H1 (cell line): ENCODE results near the gene PANX1. TPM values are rescaled to one million over a fixed set of nuclear protein-coding genes. Genes with fewer than 3 reads are reported as not detected.

ENCODE experiments used
- CTCF ChIA-PET: fragments of 300-600 bp; sonication (Branson Sonifier 250); formaldehyde crosslinking; loops from one replicate; lab custom pipeline; 2021; ENCODE audit not compliant: partially characterized antibody; lab: Charles Lee
- POLR2A ChIA-PET: fragments of 300-600 bp; sonication (Branson Sonifier 250); formaldehyde crosslinking; loops from one replicate; lab custom pipeline; 2021; ENCODE audit warnings: inconsistent platforms; ENCODE audit not compliant: partially characterized antibody; lab: Charles Lee
- DNase-seq, 2 experiments: peaks; one replicate each; pipeline versions ENCODE4 v3.0.0 to v3.0.0-alpha.2; 2010 to 2022; ENCODE audit warnings: low spot score in 2 of 2, low read depth in 1 of 2, mixed read lengths in 1 of 2
- FAIRE-seq: peaks from 2 replicates; lab custom pipeline; 2011; peaks lifted over from hg19 to GRCh38; lab: Jason Lieb, UNC
- H2AFZ ChIP-seq: 2 replicates; pipeline ENCODE4 v1.8.1; 2012; ENCODE audit warnings: low read length, inconsistent platforms
- H2AK5ac ChIP-seq: 2 replicates; pipeline ENCODE4 v1.6.1; 2013; ENCODE audit warnings: low read depth, low read length
- H2BK120ac ChIP-seq: replicated peaks from 2 replicates; pipeline ENCODE3; 2013; ENCODE audit warnings: low read depth, low read length, inconsistent platforms
- H2BK12ac ChIP-seq: 2 replicates; pipeline ENCODE4 v1.6.1; 2013; ENCODE audit warnings: low read depth, low read length
- H2BK15ac ChIP-seq: 2 replicates; pipeline ENCODE4 v1.6.1; 2013; ENCODE audit warnings: low read length
- H2BK20ac ChIP-seq: 2 replicates; pipeline ENCODE4 v1.6.1; 2013; ENCODE audit warnings: low read length
- H2BK5ac ChIP-seq: 2 replicates; pipeline ENCODE4 v1.6.1; 2013; ENCODE audit warnings: low read depth, low read length
- H3K14ac ChIP-seq: 2 replicates; pipeline ENCODE4 v1.6.1; 2013; ENCODE audit warnings: inconsistent platforms; ENCODE audit not compliant: insufficient read length
- H3K18ac ChIP-seq: 2 replicates; pipeline ENCODE4 v1.6.1; 2013; ENCODE audit warnings: low read length; ENCODE audit errors: extremely low read depth
- H3K23ac ChIP-seq: 2 replicates; pipeline ENCODE4 v1.6.1; 2013; ENCODE audit warnings: inconsistent platforms; ENCODE audit not compliant: insufficient read length
- H3K23me2 ChIP-seq: 2 replicates; pipeline ENCODE4 v1.6.1; 2013; ENCODE audit warnings: low read depth, low read length
- H3K27ac ChIP-seq: 2 replicates; pipeline ENCODE4 v1.6.1; 2011; ENCODE audit warnings: low read depth, low read length, inconsistent platforms
- H3K27me3 ChIP-seq, 4 experiments: replicated peaks in 1 of 4; 1 replicate in 1 of 4; 2 replicates in 3 of 4; pipeline versions ENCODE4 v1.6.1 to v1.8.1; 2011 to 2013; ENCODE audit warnings: low read length in 3 of 4, mild to moderate bottlenecking in 3 of 4, inconsistent platforms in 2 of 4, mixed read lengths in 2 of 4, moderate library complexity in 1 of 4; ENCODE audit not compliant: control insufficient read depth in 3 of 4, insufficient read depth in 3 of 4; ENCODE audit errors: extremely low read depth in 1 of 4
- H3K36me3 ChIP-seq, 4 experiments: 2 replicates each; pipeline versions ENCODE4 v1.6.1 to v1.8.1; 2011 to 2013; ENCODE audit warnings: mild to moderate bottlenecking in 4 of 4, low read length in 3 of 4, moderate library complexity in 2 of 4, control low read depth in 1 of 4, inconsistent platforms in 1 of 4; ENCODE audit not compliant: insufficient read depth in 4 of 4, control insufficient read depth in 2 of 4
- H3K4ac ChIP-seq: replicated peaks from 2 replicates; pipeline ENCODE3; 2013; ENCODE audit warnings: low read length, low read depth, mixed read lengths, inconsistent platforms; ENCODE audit not compliant: insufficient read length
- H3K4me1 ChIP-seq, 4 experiments: replicated peaks in 1 of 4; 1 replicate in 1 of 4; 2 replicates in 3 of 4; pipeline versions ENCODE4 v1.6.1 to v1.8.1; 2011 to 2013; ENCODE audit warnings: low read length in 3 of 4, inconsistent platforms in 2 of 4, mixed read lengths in 1 of 4; ENCODE audit not compliant: insufficient read depth in 4 of 4, control insufficient read depth in 3 of 4
- H3K4me2 ChIP-seq, 2 experiments: 2 replicates each; pipeline versions ENCODE4 v1.6.1 to v1.8.1; 2011 to 2013; ENCODE audit warnings: low read depth in 2 of 2, low read length in 2 of 2, control low read depth in 1 of 2, inconsistent platforms in 1 of 2, mild to moderate bottlenecking in 1 of 2; ENCODE audit not compliant: insufficient read depth in 1 of 2
- H3K4me3 ChIP-seq, 4 experiments: fragments of 200-600, 300-600 bp in 1 of 4; sonication (generic), shearing (Covaris generic), sonication (Bioruptor Twin) in 1 of 4; 2 replicates each; pipeline versions ENCODE4 v1.5.1 to v1.8.1; 2011 to 2016; ENCODE audit warnings: low read length in 4 of 4, low read depth in 3 of 4, control low read depth in 2 of 4, inconsistent platforms in 2 of 4, mild to moderate bottlenecking in 2 of 4, mixed read lengths in 1 of 4, moderate library complexity in 1 of 4; ENCODE audit not compliant: insufficient read depth in 2 of 4; ENCODE audit errors: extremely low read depth in 1 of 4
- H3K56ac ChIP-seq: replicated peaks from 2 replicates; pipeline ENCODE3; 2013; ENCODE audit warnings: low read depth, mild to moderate bottlenecking, mixed read lengths, low read length, inconsistent platforms; ENCODE audit not compliant: insufficient read length
- H3K79me1 ChIP-seq: 2 replicates; pipeline ENCODE4 v1.6.1; 2013; ENCODE audit warnings: low read depth, low read length, control low read depth
- H3K79me2 ChIP-seq, 2 experiments: 2 replicates each; pipeline versions ENCODE4 v1.6.1 to v1.8.1; 2012 to 2013; ENCODE audit warnings: low read length in 2 of 2, mild to moderate bottlenecking in 2 of 2, inconsistent platforms in 1 of 2; ENCODE audit not compliant: insufficient read depth in 2 of 2, control insufficient read depth in 1 of 2
- H3K9ac ChIP-seq, 4 experiments: replicated peaks in 1 of 4; 1 replicate in 1 of 4; 2 replicates in 3 of 4; pipeline versions ENCODE4 v1.6.1 to v1.8.1; 2011 to 2013; ENCODE audit warnings: low read depth in 3 of 4, low read length in 3 of 4, control low read depth in 2 of 4, mild to moderate bottlenecking in 2 of 4, moderate library complexity in 2 of 4, inconsistent platforms in 1 of 4; ENCODE audit errors: extremely low read depth in 1 of 4
- H3K9me3 ChIP-seq, 2 experiments: 2 replicates each; pipeline versions ENCODE4 v1.6.1 to v1.8.1; 2012 to 2013; ENCODE audit warnings: mild to moderate bottlenecking in 2 of 2, moderate library complexity in 2 of 2, control low read depth in 1 of 2, inconsistent platforms in 1 of 2, low read depth in 1 of 2, low read length in 1 of 2, mixed read lengths in 1 of 2; ENCODE audit not compliant: insufficient read depth in 2 of 2
- H4K20me1 ChIP-seq, 2 experiments: replicated peaks in 1 of 2; 2 replicates each; pipeline versions ENCODE3 to v1.8.1; 2011 to 2013; ENCODE audit warnings: inconsistent platforms in 2 of 2, low read length in 2 of 2, mild to moderate bottlenecking in 1 of 2; ENCODE audit not compliant: insufficient read depth in 2 of 2, control insufficient read depth in 1 of 2
- H4K5ac ChIP-seq: 2 replicates; pipeline ENCODE4 v1.6.1; 2013; ENCODE audit warnings: low read length, low read depth, mixed read lengths, inconsistent platforms; ENCODE audit not compliant: insufficient read length
- H4K8ac ChIP-seq: 2 replicates; pipeline ENCODE4 v1.8.0; 2013; ENCODE audit warnings: mild to moderate bottlenecking, moderate library complexity, low read length, inconsistent platforms; ENCODE audit not compliant: insufficient read depth; ENCODE audit errors: extremely low read depth
- H4K91ac ChIP-seq: replicated peaks from 2 replicates; pipeline ENCODE3; 2013; ENCODE audit warnings: low read length, mixed read lengths, inconsistent platforms; ENCODE audit not compliant: insufficient read length
- JUN ChIP-seq: IDR thresholded peaks from 2 replicates; pipeline ENCODE4 v1.6.1; 2011; ENCODE audit warnings: low read depth, mild to moderate bottlenecking, improper control_type of control experiment, low read length
- KDM5A ChIP-seq: fragments of 200-600 bp; IDR thresholded peaks from 2 replicates; pipeline ENCODE4 v1.7.1; 2012; ENCODE audit warnings: mild to moderate bottlenecking, low read length, inconsistent platforms, mixed read lengths
- RAD21 ChIP-seq, 2 experiments: IDR thresholded peaks in 1 of 2; conservative IDR thresholded peaks in 1 of 2; 2 replicates each; pipeline ENCODE4 v1.6.1; 2011; ENCODE audit warnings: low read depth in 2 of 2, low read length in 2 of 2, improper control_type of control experiment in 1 of 2, inconsistent platforms in 1 of 2, mild to moderate bottlenecking in 1 of 2, moderate library complexity in 1 of 2
- RBBP5 ChIP-seq: IDR thresholded peaks from 2 replicates; pipeline ENCODE4 v1.7.1; 2012; ENCODE audit warnings: low read depth, mild to moderate bottlenecking, inconsistent platforms, low read length, moderate library complexity, borderline replicate concordance
- RNF2 ChIP-seq: fragments of 200-900, 300-1000 bp; sonication (generic); IDR thresholded peaks from 2 replicates; pipeline ENCODE4 v1.7.1; 2016; ENCODE audit warnings: borderline replicate concordance, low read depth, mild to moderate bottlenecking, antibody characterized with exemption, low read length; ENCODE audit not compliant: poor library complexity, severe bottlenecking; ENCODE audit errors: missing control alignments
- SIN3A ChIP-seq, 2 experiments: IDR thresholded peaks in 1 of 2; conservative IDR thresholded peaks in 1 of 2; 2 replicates each; pipeline ENCODE4 v1.6.1; 2011 to 2012; ENCODE audit warnings: low read length in 2 of 2, improper control_type of control experiment in 1 of 2, low read depth in 1 of 2, mild to moderate bottlenecking in 1 of 2
- whole genome bisulfite sequencing, 2 experiments: shearing (Covaris generic) in 1 of 2; methylation state at CpG; one replicate each; pipeline versions ENCODE4 v1.1.6 to v1.1.7; 2013 to 2015; ENCODE audit warnings: low lambda C conversion rate in 2 of 2, mixed read lengths in 2 of 2, inconsistent platforms in 1 of 2, low coverage in 1 of 2, missing lambda C conversion rate in 1 of 2; ENCODE audit not compliant: insufficient replicate concordance in 2 of 2, insufficient coverage in 1 of 2, insufficient read length in 1 of 2; ENCODE audit errors: extremely low coverage in 1 of 2, missing lambda C conversion rate in 1 of 2; 5-methylcytosine and 5-hydroxymethylcytosine counted together
- polyA plus RNA-seq, 7 experiments: library from polyadenylated mRNA; depleted of rRNA in 3 of 7; stranded (reverse) in 5 of 7; unstranded in 2 of 7; fragments of >200 nt in 5 of 7; fragments of 200-250 nt in 2 of 7; gene quantifications; 1 replicate in 5 of 7; 2 replicates in 1 of 7; 4 replicates in 1 of 7; pipeline versions ENCODE4 v1.2.1 to v1.2.3, GENCODE V29; 2011 to 2013; ENCODE audit warnings: missing spikeins in 2 of 7, mixed read lengths in 2 of 7
- total RNA-seq: library from RNA; stranded (reverse); fragmentation: NEBNext Ultra II Directional; extraction: Animal tissue kit (Norgen Biotek cat#: 25700); gene quantifications from 2 replicates; pipeline ENCODE4 v1.2.1, GENCODE V29; 2021
- TF ChIP-seq, protein P1 (sequence below): IDR thresholded peaks from 2 replicates; pipeline ENCODE4 v1.6.1; 2012; ENCODE audit warnings: low read length, inconsistent platforms
- TF ChIP-seq, protein P2 (sequence below), 3 experiments: IDR thresholded peaks; 1 replicate in 2 of 3; 2 replicates in 1 of 3; pipeline versions ENCODE4 v1.5.1 to v1.6.1; 2011; ENCODE audit warnings: low read length in 3 of 3, mild to moderate bottlenecking in 3 of 3, inconsistent platforms in 2 of 3, low read depth in 1 of 3, moderate library complexity in 1 of 3; ENCODE audit not compliant: insufficient read depth in 1 of 3; ENCODE audit errors: control extremely low read depth in 1 of 3

Gene PANX1
- total and polyA plus RNA-seq, 2 of the 8 experiments (the other 6 are each of a cell fraction or from before 2014, with no cell fraction given): 15.9 to 35.2 TPM

DNA sequence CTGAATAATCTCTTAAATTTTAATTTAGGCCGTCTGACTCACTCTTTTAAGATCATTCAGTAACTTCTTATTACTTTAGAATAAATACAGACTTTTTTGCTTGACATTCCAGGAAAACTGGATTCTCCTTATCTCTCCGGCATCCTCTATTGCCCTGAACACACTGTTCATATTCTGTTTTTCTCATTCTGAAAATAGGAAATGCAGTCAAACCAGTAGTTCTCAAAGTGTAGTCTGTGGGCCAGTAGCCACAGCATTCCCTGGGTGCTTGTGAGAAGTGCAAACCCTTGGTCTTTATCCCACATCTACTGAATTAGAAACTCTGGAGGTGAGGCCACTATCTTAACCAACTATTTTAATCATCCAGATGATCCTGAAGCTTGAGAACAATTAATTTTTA, 84.3 kb downstream of the PANX1 start:
- Histone ChIP-seq H2BK120ac (no peak overlapping the region), H3K14ac (no peak overlapping the region), H3K27ac (no peak overlapping the region), H3K9ac (peak overlapping the region in 1 of 4 experiments; percentile 34; a peak in 1 of 7 replicates), H3K9me3 (peaks cover 0 to under 1% of the 10 kb centered on the region in 2 experiments; a peak in 1 of 4 replicates), H3K79me1 (no peaks in the 10 kb centered on the region), H3K4ac (no peak overlapping the region), H3K56ac (no peak overlapping the region), H2BK12ac (no peak overlapping the region), H3K23me2 (no peaks in the 10 kb centered on the region), H4K91ac (no peak overlapping the region), H2AK5ac (no peak overlapping the region), H3K79me2 (no peaks in the 10 kb centered on the region), H3K4me3 (no peak overlapping the region), H2BK15ac (no peak overlapping the region), H2BK20ac (no peak overlapping the region), H4K5ac (no peak overlapping the region), H3K4me1 (no peaks in the 10 kb centered on the region), H4K20me1 (no peaks in the 10 kb centered on the region), H3K27me3 (no peaks in the 10 kb centered on the region), H3K4me2 (no peak overlapping the region), H3K36me3 (no peaks in the 10 kb centered on the region), H3K23ac (no peak overlapping the region), H2AFZ (no peak overlapping the region), H4K8ac (no peak overlapping the region), H3K18ac (no peak overlapping the region), H2BK5ac (no peak overlapping the region)
- TF ChIP-seq, protein P1, sequence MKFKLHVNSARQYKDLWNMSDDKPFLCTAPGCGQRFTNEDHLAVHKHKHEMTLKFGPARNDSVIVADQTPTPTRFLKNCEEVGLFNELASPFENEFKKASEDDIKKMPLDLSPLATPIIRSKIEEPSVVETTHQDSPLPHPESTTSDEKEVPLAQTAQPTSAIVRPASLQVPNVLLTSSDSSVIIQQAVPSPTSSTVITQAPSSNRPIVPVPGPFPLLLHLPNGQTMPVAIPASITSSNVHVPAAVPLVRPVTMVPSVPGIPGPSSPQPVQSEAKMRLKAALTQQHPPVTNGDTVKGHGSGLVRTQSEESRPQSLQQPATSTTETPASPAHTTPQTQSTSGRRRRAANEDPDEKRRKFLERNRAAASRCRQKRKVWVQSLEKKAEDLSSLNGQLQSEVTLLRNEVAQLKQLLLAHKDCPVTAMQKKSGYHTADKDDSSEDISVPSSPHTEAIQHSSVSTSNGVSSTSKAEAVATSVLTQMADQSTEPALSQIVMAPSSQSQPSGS: no peak
- TF ChIP-seq SIN3A (conservative IDR thresholded peaks at IDR 0.05 in 1 of 2, IDR thresholded peaks at IDR 0.05 in 1 of 2; ENCODE audit: low read depth in 1 of 2, low read length in 2 of 2) (no peak), JUN (no peak), KDM5A (no peak), RAD21 (IDR thresholded peaks at IDR 0.05 in 1 of 2, conservative IDR thresholded peaks at IDR 0.05 in 1 of 2; ENCODE audit: low read depth in 2 of 2, low read length in 2 of 2) (no peak), RBBP5 (no peak), RNF2 (no peak)
- TF ChIP-seq, protein P2, sequence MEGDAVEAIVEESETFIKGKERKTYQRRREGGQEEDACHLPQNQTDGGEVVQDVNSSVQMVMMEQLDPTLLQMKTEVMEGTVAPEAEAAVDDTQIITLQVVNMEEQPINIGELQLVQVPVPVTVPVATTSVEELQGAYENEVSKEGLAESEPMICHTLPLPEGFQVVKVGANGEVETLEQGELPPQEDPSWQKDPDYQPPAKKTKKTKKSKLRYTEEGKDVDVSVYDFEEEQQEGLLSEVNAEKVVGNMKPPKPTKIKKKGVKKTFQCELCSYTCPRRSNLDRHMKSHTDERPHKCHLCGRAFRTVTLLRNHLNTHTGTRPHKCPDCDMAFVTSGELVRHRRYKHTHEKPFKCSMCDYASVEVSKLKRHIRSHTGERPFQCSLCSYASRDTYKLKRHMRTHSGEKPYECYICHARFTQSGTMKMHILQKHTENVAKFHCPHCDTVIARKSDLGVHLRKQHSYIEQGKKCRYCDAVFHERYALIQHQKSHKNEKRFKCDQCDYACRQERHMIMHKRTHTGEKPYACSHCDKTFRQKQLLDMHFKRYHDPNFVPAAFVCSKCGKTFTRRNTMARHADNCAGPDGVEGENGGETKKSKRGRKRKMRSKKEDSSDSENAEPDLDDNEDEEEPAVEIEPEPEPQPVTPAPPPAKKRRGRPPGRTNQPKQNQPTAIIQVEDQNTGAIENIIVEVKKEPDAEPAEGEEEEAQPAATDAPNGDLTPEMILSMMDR (IDR thresholded peaks at IDR 0.05; ENCODE audit: control extremely low read depth in 1 of 3, insufficient read depth in 1 of 3, low read depth in 1 of 3, low read length in 3 of 3): no peak
- 92% methylated on average over 2 of the region's 2 CpGs; no CpG with 5 or more reads in 1 of the 2 experiments for WGBS, 2 experiments
- FAIRE-seq (no peak), DNase-seq (no peak)
- ChIA-PET POLR2A (no interaction called here), CTCF (interaction anchor here (0.8 to 2.0 kb wide), 3 partner anchors 11 to 42 kb away, joined by 3 to 6 read pairs (median 5); no protein-coding TSS in a partner anchor)
